ENCODE data around the gene USP24.
"Not testable (repeated sequence)": the region's sequence is repeated elsewhere in the genome, so short reads cannot be mapped to it uniquely, and the experiment has no call there.

The USP24 gene

DNA sequence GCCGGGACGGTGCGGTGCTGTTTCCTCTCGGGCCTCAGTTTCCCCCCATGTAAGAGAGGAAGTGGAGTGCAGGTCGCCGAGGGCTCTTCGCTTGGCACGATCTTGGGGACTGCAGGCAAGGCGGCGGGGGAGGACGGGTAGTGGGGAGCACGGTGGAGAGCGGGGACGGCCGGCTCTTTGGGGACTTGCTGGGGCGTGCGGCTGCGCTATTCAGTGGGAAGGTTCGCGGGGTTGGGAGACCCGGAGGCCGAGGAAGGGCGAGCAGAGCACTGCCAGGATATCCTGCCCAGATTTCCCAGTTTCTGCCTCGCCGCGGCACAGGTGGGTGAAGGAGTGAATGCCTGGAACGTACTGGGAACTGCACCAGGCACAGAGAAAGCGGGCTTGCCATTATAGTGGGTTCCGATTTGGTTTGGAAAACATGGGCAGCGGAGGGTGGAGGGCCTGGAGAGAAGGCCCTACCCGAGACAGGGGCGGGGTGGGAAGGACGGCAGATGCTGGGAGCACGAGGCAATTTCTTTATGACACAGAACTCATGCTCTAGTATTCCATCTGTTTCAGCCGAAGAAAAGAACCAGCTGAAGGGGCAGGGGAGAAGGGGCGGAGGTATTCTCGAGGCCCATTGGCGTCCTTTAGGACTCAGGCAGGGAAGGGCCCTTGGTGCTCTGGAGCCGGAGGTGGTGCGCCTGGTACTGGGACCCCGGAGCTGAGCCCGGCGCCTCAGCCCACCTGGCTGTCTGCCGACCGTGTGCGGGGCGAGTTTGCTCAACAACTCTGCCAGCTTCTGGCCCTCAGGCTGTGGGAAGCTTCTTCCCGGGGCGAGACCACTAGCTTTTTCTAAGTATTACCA, 174.9 kb downstream of the USP24 start:
- DNase-seq = no peak

DNA sequence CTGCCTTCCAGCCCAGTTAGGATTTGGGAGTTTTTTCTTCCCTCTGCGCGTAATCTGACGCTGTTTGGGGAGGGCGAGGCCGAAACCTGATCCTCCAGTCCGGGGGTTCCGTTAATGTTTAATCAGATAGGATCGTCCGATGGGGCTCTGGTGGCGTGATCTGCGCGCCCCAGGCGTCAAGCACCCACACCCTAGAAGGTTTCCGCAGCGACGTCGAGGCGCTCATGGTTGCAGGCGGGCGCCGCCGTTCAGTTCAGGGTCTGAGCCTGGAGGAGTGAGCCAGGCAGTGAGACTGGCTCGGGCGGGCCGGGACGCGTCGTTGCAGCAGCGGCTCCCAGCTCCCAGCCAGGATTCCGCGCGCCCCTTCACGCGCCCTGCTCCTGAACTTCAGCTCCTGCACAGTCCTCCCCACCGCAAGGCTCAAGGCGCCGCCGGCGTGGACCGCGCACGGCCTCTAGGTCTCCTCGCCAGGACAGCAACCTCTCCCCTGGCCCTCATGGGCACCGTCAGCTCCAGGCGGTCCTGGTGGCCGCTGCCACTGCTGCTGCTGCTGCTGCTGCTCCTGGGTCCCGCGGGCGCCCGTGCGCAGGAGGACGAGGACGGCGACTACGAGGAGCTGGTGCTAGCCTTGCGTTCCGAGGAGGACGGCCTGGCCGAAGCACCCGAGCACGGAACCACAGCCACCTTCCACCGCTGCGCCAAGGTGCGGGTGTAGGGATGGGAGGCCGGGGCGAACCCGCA, 175.7 kb downstream of the USP24 start, which contains the start of gene PCSK9:
Gene PCSK9 (plus strand): TSS at position 207 of the 741 bp plus-strand sequence. CDS start 290 bp downstream, at position 497.
- no peak for DNase-seq

DNA sequence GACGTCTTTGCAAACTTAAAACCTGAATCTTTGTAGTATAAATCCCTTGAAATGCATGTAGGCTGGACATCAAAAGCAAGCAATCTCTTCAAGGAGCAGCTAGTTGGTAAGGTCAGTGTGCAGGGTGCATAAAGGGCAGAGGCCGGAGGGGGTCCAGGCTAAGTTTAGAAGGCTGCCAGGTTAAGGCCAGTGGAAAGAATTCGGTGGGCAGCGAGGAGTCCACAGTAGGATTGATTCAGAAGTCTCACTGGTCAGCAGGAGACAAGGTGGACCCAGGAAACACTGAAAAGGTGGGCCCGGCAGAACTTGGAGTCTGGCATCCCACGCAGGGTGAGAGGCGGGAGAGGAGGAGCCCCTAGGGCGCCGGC, 176.2 kb downstream of the USP24 start:
- DNase-seq = no peak

DNA sequence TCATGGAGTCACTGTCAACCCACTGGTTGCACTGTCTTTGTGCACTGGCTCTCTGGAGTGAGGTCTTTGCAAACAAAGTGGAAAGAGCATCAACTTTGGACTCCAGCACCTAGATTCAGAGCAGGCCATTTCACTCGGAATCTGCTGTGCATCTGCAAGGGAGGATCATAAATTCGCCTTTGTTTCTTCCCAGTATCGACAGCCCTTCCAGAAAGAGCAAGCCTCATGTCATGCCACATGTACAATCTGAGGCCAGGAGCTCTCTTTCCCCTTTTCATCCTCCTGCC, 176.7 kb downstream of the USP24 start:
- no peak for DNase-seq

DNA sequence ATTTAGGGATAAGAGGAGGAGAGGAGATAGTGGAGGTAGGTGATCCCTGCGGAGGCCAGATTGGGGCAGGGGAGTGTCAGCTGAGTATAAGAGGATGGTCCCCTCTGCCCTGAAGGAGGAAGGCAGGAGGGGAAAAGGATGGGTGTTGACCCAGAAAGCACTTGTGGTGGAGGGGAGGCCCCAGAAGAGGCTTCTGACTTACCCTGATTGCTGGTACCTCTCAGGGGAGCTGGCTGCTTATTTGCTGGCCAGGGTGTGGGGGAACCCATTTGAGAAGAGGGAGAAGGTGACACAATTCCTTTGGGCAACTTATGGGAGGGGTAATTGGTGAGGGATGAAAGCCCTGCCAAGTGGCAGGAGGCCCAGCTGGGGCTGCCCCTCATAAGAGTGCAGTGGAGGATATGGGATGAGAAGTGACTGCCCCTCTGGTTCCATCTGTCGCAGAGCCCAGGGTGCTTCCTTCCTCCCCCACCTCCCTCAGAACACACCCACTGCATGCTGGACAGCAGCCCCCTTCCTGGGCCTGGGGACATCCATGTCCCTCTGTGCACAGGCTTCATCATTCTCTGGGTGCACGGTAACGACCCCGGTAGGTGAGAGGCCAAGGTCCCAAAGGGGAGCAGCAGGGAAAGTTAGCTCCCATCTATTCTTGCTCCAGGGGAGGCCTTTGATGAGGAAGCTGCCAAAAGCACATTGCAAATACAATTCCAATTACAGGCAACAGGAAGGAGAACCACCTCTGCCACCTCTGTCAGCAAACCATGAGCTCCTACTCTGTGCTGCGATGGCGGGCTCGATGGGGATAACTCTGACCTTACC, 177.2 kb downstream of the USP24 start:
- DNase-seq = no peak

DNA sequence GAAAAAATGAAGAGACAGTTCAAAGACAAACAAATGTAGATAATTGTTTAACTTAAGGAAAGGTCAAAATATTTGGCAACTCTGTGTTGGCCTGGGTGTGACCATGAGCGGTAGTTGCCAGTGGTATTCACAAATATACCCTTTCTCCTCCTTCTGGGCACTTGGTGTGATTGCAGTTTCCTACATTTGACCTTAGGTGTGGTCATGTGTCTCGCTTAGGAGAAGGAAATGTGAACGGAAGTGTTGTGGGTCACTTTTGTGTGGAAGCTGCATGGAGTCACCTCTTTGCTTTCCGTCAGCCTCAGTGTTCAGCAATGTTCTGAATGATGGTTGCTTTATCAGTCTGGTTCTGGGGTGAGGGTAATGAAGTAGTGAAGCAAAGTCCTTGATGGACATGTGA, 179.3 kb downstream of the USP24 start:
- no peak for DNase-seq

DNA sequence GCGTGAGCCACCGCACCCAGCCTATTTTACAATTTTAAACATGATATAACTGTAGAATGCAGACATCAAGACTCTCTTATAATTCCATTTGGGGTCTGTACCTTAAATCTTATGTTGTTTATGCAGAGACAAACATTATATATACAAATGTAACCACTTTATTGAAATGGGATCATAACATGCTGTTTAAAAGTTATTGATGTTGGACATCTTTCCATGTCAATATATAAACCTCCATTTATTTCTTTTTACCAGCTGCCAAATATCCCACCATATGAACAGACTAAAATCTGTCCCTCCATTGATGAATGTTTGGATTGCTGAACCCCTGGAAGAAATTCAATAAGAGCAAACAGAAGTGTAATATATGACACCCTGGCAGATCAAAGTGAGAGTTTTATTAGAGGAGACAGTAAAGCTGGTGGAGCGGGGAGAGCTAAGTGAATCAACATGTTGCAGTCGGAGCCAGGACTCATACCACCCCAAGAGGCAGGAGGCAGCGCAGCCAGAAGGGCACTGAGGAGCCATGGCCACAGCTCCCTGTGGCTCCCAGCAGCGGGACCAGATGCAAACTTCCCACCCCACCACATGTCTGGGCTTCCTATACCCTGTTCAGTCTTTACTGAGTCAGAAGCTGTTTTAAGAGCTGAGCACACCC, 180.6 kb downstream of the USP24 start:
- DNase-seq = no peak

DNA sequence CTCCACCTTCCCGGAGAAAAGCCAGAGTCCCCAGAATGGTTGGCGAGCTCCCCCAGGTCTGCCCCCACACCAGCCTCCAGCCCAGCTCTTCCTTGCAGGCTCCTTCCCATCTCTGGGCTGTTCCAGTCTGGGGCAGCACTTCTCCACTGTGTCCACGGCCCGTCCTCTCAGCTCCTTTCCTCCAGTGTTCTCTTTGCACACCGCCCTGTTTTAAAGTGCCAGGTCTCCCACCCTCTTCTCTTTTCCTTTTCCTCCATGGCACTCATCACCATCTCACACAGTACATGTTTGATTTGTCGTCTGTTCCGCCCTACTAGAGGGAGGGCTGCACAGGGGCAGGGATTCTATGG, 181.9 kb downstream of the USP24 start:
- no peak for DNase-seq

DNA sequence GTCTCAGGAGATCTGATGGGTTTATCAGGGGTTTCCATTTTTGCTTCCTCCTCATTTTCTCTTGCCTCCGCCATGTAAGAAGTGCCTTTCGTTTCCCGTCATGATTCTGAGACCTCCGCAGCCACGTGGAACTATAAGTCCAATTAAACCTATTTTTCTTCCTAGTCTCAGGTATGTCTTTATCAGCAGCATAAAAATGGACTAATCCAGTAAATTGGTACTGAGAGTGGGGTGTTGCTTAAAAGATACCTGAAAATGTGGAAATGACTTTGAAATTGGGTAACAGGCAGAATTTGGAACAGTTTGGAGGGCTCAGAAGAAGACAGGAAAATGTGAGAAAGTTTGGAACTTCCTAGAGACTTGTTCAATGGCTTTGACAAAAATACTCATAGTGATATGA, 184.1 kb downstream of the USP24 start:
- not testable (repeated sequence) for DNase-seq

DNA sequence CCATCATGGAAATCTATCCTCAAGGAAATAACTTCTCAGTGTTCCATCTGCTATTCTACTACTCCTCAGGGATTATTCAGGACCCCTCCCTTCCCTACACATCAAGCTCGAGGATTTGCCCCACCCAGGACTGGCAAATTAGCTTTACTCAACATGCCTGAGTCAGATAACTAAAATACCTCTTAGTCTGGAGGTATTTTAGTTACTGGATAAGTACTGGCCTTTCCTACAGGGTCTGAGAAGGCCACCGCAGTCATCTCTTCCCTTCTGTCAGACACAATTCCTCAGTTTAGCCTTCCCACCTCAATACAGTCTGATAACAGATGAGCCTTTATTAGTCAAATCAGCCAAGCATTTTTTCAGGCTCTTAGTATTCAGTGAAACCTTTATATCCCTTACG, 188.5 kb downstream of the USP24 start:
- DNase-seq = not testable (repeated sequence)

DNA sequence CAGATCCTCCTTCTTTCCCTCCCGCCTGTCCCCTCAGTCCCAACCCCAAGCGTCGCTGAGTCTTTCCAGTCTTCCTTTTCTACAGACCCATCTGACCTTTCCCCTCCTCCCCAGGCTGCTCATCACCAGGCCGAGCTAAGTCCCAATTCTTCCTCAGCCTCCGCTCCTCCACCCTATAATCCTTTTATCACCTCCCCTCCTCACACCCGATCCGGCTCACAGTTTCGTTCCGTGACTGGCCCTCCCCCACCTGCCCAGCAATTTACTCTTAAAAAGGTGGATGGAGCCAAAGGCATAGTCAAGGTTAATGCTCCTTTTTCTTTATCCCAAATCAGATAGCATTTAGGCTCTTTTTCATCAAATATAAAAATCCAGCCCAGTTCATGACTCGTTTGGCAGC, 191.0 kb downstream of the USP24 start:
- DNase-seq = not testable (repeated sequence)

DNA sequence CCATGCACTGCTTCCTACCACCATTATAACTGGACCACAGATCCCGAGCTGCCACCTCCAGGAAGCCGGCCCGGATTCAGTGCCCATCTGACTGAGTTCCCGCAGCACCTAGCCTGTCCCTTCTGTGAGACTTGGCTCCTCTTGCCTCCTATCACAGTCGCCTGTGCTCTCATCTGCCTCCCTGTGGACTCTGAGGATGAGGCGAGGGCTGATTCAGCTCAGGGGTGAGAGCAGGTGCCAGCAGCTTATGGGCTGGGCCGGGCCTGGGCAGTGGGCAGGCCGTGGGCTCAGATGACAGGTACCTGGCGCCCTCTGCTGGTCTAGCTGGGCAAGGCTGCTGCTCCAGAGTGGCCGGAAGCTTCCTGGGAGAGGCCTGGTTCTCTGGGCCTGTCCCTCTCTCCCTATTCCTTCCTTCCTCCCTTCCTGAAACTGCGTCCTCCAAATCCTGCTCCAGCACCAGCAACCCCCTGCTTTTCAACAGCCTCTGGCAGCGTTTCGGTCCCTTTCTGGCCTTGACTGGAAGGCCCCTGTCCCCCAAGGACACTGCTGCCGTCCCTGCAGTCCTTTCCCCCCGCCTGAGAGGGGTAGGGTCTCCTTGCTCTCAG, 193.1 kb downstream of the USP24 start:
- peak in 53 of 56 donors; percentile 3 to 80 (median 34) for DNase-seq

DNA sequence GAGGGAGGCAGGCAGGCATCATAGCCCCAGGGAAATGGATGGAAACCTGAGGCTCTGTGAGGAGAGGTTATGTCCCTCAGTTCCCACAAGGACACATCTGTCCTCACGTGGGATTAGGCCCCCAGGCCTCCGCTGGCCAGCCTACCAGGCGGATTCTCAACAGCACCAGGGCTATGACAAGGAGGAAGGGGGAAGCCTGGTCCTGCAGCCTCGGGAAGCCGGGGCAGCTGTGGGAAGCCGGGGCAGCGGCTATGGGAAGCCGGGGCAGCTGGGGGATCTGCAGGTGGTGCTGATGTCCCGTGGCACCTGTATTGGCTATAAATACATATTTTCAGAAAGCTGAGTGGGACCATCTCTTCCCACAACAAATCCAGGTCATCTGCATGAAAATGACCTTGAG, 196.8 kb downstream of the USP24 start:
- DNase-seq = no peak

All from amygdala (tissue), 56 donors.